PFSK-1 (cell line): ENCODE results near the gene LPCAT3.

Source experiments
- FOXP2 ChIP-seq: optimal IDR thresholded peaks from 2 replicates; pipeline ENCODE3; 2011; ENCODE audit warnings: borderline replicate concordance, control low read depth, inconsistent platforms; ENCODE audit not compliant: insufficient read depth; ENCODE audit errors: extremely low read length, extremely low read depth
- POLR2AphosphoS5 ChIP-seq: IDR thresholded peaks from 2 replicates; pipeline ENCODE4 v1.6.1; 2012; ENCODE audit warnings: low read depth, mild to moderate bottlenecking, control low read depth, low read length, moderate library complexity
- REST ChIP-seq, 2 experiments: IDR thresholded peaks; 2 replicates each; pipeline versions ENCODE4 v1.6.1 to v1.8.0; 2011 to 2012; ENCODE audit warnings: low read depth in 2 of 2, low read length in 2 of 2, control low read depth in 1 of 2, inconsistent platforms in 1 of 2, mild to moderate bottlenecking in 1 of 2, moderate library complexity in 1 of 2; ENCODE audit not compliant: insufficient read depth in 1 of 2
- SIN3A ChIP-seq: IDR thresholded peaks from 2 replicates; pipeline ENCODE4 v1.6.1; 2012; ENCODE audit warnings: mild to moderate bottlenecking, low read length, moderate library complexity, borderline replicate concordance; ENCODE audit not compliant: insufficient read depth
- TAF1 ChIP-seq: IDR thresholded peaks from 2 replicates; pipeline ENCODE4 v1.6.1; 2012; ENCODE audit warnings: low read length, control low read depth, borderline replicate concordance; ENCODE audit not compliant: insufficient read depth

Gene LPCAT3

DNA sequence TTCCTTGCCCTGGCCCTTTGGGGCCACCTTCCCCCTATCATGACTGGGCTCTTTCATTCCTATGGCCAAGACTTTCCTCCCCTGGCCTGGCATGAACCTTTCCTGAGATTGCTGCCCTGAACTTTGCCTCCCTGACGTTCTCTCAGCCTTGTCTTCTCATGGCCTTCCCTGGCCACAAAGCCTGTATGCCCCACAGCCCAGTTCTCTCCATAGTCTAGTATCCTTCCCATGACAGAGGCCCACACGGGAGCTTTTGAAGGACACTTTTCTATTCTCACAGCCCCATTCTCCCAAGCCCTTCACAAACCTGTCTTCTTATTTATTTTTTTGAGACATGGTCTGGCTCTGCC, 79.1 kb downstream of the LPCAT3 start:
- no peak for TF ChIP-seq SIN3A
- no peak for TF ChIP-seq FOXP2
- TF ChIP-seq POLR2AphosphoS5, result no peak
- no peak for TF ChIP-seq REST (IDR thresholded peaks at IDR 0.05; ENCODE audit: insufficient read depth in 1 of 2, low read depth in 2 of 2, low read length in 2 of 2)
- TF ChIP-seq TAF1, result no peak

DNA sequence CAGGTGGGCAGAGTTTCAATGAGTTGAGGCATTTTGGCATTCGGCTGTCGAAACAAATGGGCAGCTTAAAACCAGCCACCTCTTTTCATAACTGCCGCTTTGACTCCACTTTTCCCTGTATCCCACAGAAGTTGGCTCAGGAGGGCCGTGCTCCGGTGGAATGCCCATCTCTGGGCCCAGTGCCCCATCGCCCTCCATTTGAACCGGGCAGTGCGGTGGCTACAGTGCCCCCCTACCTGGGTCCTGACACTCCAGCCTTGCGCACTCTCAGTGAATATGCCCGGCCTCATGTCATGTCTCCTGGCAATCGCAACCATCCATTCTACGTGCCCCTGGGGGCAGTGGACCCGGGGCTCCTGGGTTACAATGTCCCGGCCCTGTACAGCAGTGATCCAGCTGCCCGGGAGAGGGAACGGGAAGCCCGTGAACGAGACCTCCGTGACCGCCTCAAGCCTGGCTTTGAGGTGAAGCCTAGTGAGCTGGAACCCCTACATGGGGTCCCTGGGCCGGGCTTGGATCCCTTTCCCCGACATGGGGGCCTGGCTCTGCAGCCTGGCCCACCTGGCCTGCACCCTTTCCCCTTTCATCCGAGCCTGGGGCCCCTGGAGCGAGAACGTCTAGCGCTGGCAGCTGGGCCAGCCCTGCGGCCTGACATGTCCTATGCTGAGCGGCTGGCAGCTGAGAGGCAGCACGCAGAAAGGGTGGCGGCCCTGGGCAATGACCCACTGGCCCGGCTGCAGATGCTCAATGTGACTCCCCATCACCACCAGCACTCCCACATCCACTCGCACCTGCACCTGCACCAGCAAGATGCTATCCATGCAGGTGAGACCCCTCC, 79.7 kb downstream of the LPCAT3 start:
- TF ChIP-seq TAF1 (no peak), REST (IDR thresholded peaks at IDR 0.05; ENCODE audit: insufficient read depth in 1 of 2, low read depth in 2 of 2, low read length in 2 of 2) (no peak), FOXP2 (no peak), POLR2AphosphoS5 (no peak; the same call in 1 of the 2 replicates), SIN3A (no peak)

DNA sequence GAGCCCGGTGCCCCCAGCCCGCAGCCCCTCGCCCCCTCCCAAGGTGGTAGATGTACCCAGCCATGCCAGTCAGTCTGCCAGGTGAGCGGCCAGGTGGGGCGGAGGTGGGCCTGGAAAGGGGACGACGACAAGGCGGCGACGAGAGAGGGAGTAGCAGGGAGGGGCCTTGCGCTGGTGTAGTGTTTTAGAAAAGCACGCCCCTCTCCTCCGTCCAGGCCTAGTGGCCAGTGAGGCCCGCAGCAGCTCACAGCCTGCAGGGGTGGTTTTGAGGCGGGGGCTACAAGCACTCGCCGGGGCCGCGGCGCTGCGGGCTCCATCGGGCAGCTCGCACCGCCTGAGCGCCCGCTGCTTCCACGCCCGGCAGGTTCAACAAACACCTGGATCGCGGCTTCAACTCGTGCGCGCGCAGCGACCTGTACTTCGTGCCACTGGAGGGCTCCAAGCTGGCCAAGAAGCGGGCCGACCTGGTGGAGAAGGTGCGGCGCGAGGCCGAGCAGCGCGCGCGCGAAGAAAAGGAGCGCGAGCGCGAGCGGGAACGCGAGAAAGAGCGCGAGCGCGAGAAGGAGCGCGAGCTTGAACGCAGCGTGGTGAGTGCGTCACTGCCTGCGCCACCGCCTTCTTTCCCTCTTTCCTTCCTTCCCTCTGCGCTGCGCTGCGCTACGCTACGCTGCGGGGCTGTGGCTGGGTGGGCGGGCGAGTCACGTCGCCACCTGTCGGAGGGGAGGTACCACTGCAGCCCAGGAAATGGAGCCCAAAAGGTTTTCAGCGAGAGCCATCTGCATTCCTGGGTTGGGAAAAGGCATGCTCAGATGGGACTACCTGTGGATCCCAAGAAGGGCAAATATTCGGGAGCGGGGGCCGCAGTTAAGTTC, 80.6 kb downstream of the LPCAT3 start:
- TF ChIP-seq SIN3A, result peak; percentile 59; the same call in 1 of the 2 replicates
- TF ChIP-seq POLR2AphosphoS5, result peak; percentile 86
- peak; percentile 66; the same call in 1 of the 2 replicates for TF ChIP-seq TAF1
- TF ChIP-seq REST (IDR thresholded peaks at IDR 0.05; ENCODE audit: insufficient read depth in 1 of 2, low read depth in 2 of 2, low read length in 2 of 2), result peak in 1 of 2 experiments; percentile 59; a peak in 1 of 4 replicates
- TF ChIP-seq FOXP2, result no peak

- TF ChIP-seq POLR2AphosphoS5 (no peak), SIN3A (no peak), FOXP2 (no peak), TAF1 (no peak), REST (IDR thresholded peaks at IDR 0.05; ENCODE audit: insufficient read depth in 1 of 2, low read depth in 2 of 2, low read length in 2 of 2) (no peak)
Observed at GRCh38 chr12:6936636-6937480, 81.4 kb downstream of the LPCAT3 start.
